HG03135 (cell line): ENCODE measurements around the gene ANKRD16.
"Not testable (repeated sequence)": the region's sequence is repeated elsewhere in the genome, so short reads cannot be mapped to it uniquely, and the experiment has no call there.

Source experiments
- ATAC-seq: cut with Tn5 transposase; IDR thresholded peaks from one replicate; pipeline ENCODE4 v1.9.1; 2021; ENCODE audit warnings: mild to moderate bottlenecking, moderate library complexity; ENCODE audit not compliant: unreplicated experiment

Gene ANKRD16

DNA sequence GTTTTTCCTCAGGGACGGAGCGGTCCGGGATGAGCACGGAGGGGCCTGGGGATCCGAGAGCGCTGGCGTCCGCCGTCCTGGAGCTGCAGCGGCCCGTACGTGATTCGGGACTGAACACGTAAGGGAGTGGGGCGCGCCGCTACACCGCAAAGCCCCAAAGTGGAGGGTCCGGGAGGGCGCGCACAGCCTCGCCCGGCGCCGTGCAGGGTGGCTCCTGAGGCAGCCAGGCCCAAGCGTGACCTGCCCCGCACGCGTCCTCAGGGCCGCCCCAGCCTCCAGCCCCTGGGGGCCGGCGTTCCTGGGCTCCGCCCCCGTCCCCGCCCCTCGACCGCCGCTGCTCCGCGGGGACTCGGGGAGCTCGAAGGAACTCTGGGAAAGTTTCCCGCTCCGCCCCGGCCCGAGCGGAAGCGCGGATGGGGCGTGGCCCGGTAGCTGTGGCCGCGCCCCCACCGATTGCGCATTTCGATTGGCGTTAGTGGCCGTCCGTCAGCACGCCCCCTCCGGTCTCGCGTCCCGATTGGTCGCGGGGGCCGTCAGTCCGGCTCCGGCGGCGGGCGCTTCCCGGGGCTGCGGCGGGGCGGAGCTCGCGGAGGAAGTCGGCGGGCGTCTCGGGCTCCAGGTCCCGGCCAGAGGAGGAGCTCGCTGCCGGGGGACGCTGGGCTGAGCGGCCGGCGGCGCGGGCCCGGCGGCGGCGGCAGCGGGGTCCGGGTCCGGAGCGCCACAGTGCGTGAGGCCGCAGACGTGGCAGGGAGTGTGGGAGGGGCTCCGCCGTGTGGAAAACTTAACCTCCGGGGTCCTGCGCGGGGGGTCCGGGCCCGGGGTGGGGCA lies at the start of gene ANKRD16, which contains the start of gene FBH1:
Gene ANKRD16, minus strand, starts transcription at position 270 of the 828 bp plus-strand sequence. CDS start 539 bp downstream, outside the sequence.
Gene FBH1, plus strand, starts transcription at position 620 of the 828 bp plus-strand sequence. Its CDS starts 103 bp downstream, at position 723.
- peak; percentile 79 for ATAC-seq

DNA sequence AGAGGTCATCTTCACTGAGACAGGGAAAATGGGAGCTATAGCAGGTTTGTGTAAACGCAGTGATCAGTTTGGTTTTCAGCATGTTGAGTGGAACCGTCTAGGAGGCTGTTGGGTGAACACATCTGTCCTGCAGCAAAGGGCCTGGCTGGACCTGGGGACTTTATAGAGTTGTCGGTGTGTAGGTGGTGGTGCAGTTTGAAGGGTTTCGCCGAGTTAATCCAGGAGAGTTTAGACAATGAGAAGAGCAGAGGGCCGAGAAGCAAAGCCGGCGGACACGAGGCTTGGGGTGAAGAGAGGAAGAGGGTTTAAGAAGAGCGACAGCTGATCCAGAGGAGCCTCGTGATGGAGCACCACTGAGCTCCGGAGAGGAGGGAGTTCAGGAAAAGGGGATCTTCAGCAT lies 48.6 kb upstream of the ANKRD16 start:
- no peak for ATAC-seq

- ATAC-seq = no peak
These were observed 47.3 kb upstream of the ANKRD16 start for GRCh38 chr10:5937016-5937415.

GRCh38 chr10:5935628-5936027 lies 45.9 kb upstream of the ANKRD16 start:
- ATAC-seq = no peak

GRCh38 chr10:5933909-5934546 lies 44.3 kb upstream of the ANKRD16 start:
- no peak for ATAC-seq

GRCh38 chr10:5932345-5932744 lies 42.7 kb upstream of the ANKRD16 start:
- ATAC-seq = no peak

DNA sequence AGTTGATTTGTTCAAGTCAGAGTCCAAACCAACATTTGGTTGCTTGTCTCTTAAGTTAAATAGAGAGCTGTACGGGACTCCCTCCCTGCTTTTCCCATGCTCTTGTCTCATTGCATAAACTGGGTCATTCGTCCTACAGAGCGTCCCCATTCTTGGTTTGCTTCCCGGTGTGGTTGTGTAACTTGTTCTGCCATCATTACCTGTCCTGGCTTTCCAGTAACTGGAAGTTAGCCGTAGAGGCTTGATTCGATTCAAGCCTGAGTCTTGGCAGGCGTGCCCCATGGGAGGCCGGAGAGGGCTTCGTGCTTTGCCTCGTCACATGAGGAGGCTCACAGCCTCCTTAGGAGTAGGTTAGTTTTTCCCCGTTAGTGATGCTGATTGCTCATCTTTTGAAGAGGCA lies 40.6 kb upstream of the ANKRD16 start:
- ATAC-seq = no peak

DNA sequence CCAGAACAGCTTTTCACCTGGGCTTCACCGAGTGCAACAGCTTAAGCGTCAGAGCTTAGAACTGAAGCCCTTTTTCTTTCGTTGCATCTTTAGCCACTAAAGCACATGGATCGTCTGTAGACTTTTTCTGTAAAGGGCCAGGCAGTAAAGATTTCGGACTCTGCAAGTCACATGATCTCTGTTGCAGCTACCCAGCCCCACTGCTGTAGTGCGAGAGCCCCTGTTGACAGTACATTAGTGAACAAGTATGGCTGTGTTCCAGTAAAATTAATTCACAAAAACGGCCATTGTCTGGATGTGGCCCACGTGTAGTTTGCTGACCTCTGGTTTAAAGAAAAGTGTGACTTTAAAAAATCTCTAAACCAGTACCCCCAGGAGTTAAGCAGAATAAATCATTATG lies 39.7 kb upstream of the ANKRD16 start:
- ATAC-seq = no peak

DNA sequence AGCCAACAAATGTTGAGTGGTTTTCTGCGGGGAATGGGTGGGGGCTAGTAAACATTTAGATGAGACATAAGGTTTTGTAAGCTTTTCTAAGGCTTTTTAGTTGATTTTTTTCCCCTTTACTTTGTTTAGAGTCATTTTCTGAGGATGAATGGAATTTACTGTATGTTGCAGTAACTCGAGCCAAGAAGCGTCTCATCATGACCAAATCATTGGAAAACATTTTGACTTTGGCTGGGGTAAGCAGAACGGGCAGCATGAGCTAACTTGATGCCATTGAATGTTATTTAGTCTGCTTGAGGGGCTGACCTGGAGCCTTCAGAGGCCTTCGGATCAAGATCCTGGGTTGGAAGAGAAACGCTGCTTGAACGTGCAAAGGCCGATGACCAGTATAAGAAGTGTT lies 37.6 kb upstream of the ANKRD16 start:
- no peak for ATAC-seq

- no peak for ATAC-seq
These were observed 35.2 kb upstream of the ANKRD16 start for GRCh38 chr10:5924889-5925288.

GRCh38 chr10:5921746-5922145 lies 32.1 kb upstream of the ANKRD16 start:
- ATAC-seq = no peak

GRCh38 chr10:5919568-5919967 lies 29.9 kb upstream of the ANKRD16 start:
- no peak for ATAC-seq

- no peak for ATAC-seq
These were observed 29.1 kb upstream of the ANKRD16 start for GRCh38 chr10:5918763-5919162.

- ATAC-seq = no peak
These were observed 27.6 kb upstream of the ANKRD16 start for GRCh38 chr10:5917305-5917704.

GRCh38 chr10:5915451-5915850 lies 25.8 kb upstream of the ANKRD16 start:
- no peak for ATAC-seq

DNA sequence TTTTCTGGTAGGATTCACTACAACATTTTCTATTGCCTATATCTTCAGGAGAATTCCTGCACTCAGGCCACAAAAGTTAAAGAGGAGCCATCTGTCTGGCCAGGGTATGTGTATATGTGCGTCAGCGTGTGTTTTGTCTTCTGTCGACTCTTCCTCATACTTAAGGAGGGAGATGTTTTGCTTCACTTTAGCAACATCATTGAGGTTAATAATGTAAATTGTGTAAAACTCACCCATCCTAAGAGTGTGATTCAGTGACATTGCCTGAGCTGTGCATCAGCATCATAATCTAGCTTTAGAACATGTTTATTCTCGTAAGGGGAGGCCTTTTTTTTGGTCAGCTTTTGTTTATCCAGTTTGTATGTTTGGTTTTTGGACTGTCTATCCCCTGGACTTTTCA lies 24.0 kb upstream of the ANKRD16 start:
- no peak for ATAC-seq

GRCh38 chr10:5911670-5912069 lies 22.0 kb upstream of the ANKRD16 start:
- ATAC-seq = no peak

DNA sequence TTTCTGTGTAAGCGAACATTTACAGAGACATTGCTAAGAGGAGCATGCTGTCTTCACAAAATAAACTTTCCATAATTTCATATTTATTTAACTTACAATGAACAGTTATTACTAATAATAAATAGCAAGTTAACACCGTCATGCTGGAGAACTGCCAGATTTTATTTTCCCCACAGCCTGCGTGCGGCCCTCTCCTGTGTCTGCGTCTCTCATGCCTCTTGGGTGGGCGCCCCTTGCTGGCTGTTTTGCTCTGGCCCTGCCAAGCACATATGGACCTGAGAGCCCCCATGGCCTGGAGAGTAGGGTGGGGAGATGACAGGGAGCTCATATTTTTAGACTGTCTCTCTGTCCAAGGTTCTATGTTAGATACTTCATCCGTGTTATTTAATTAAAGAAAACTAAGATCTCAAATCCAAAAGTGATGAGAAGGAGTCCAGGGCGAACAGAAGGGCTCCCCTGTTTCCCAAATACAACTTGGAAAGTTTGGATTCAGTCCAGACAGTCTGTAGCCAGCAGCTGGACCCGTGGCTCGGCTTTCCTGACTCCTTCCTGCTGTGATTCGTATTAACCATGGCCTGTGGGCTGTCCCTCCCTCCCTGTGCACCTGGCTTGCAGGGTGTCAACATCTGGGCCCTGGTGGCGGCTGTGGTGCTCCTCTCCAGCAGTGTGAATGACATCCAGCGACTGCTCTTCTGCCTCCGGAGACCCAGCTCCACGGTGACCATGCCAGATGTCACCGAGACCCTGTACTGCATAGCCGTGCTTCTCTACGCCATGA lies 20.8 kb upstream of the ANKRD16 start:
- ATAC-seq = no peak

GRCh38 chr10:5908676-5909075 lies 19.0 kb upstream of the ANKRD16 start:
- ATAC-seq = not testable (repeated sequence)

DNA sequence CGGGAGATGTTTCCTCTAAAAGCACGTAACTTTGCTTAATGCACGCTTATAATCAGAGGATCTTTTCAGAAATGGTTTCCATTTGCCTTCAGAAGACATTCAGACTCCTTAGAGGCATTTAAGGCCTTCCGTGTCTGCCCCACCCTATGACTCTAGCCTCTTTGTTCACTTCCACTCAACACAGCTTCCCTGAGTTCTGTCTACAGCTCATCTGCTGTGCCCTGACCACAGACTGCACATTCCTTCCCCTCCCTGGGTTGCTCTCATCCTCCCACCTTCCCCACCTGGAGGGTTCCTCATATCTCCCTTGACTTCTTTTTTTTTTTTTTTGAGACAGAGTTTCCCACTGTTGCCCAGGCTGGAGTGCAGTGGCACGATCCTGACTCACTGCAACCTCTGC lies 17.0 kb upstream of the ANKRD16 start:
- ATAC-seq = no peak

GRCh38 chr10:5905854-5906507 lies 16.3 kb upstream of the ANKRD16 start:
- no peak for ATAC-seq
